WTC11 (cell line): Measurements from ENCODE around the gene RYR1. TPM values are rescaled to one million over a fixed set of nuclear protein-coding genes. Genes with fewer than 3 reads are reported as not detected.

Experiments used
- ATAC-seq: fragments of 200-7000 bp; cut with Tn5 transposase; 2 replicates; pipeline ENCODE4 v1.10.0; 2021; ENCODE audit warnings: mild to moderate bottlenecking, moderate library complexity
- CTCF ChIA-PET: fragments of 300-600 bp; sonication (Branson Sonifier 250); formaldehyde crosslinking; loops from one replicate; lab custom pipeline; 2021; ENCODE audit warnings: antibody characterized with exemption; lab: Charles Lee
- POLR2A ChIA-PET: fragments of 350-600 bp; sonication (Branson Sonifier 250); formaldehyde crosslinking; loops from one replicate; lab custom pipeline; 2021; ENCODE audit warnings: antibody characterized with exemption; lab: Charles Lee
- DNase-seq: peaks from one replicate; pipeline ENCODE4 v3.0.0; 2021; ENCODE audit warnings: low spot score
- H3K27ac Mint-ChIP-seq: 2 replicates; pipeline ENCODE4 v1.8.0; 2021; ENCODE audit warnings: mixed read lengths
- H3K27me3 Mint-ChIP-seq: 2 replicates; pipeline ENCODE4 v1.8.0; 2021; ENCODE audit warnings: low read depth, mild to moderate bottlenecking, moderate library complexity, mixed read lengths
- H3K36me3 Mint-ChIP-seq: 2 replicates; pipeline ENCODE4 v1.8.0; 2021; ENCODE audit warnings: mixed read lengths
- H3K4me1 Mint-ChIP-seq: 2 replicates; pipeline ENCODE4 v1.8.0; 2022; ENCODE audit warnings: mixed read lengths
- H3K4me3 Mint-ChIP-seq: 2 replicates; pipeline ENCODE4 v1.8.0; 2021; ENCODE audit warnings: mild to moderate bottlenecking, moderate library complexity, mixed read lengths
- H3K9me3 Mint-ChIP-seq: 2 replicates; pipeline ENCODE4 v1.8.0; 2021; ENCODE audit warnings: mixed read lengths
- EMX1 ChIP-seq: fragments of 250-450 bp; sonication (Bioruptor Pico); IDR thresholded peaks from 2 replicates; pipeline ENCODE4 v1.8.0; 2021; ENCODE audit warnings: mild to moderate bottlenecking
- FOXP1 ChIP-seq: sonication (generic); formaldehyde crosslinking; IDR thresholded peaks from 2 replicates; pipeline ENCODE4 v1.8.0; 2022; ENCODE audit warnings: missing genetic modification reagents, mild to moderate bottlenecking, moderate library complexity, borderline replicate concordance
- NR2C2 ChIP-seq: sonication (generic); formaldehyde crosslinking; IDR thresholded peaks from 2 replicates; pipeline ENCODE4 v1.8.0; 2022; ENCODE audit warnings: mild to moderate bottlenecking, missing genetic modification reagents
- OVOL2 ChIP-seq: fragments of 250-450 bp; sonication (Bioruptor Pico); IDR thresholded peaks from 2 replicates; pipeline ENCODE4 v1.9.0; 2021; ENCODE audit warnings: mild to moderate bottlenecking, borderline replicate concordance
- RELA ChIP-seq: sonication (generic); formaldehyde crosslinking; IDR thresholded peaks from 2 replicates; pipeline ENCODE4 v1.8.1; 2022; ENCODE audit warnings: missing genetic modification reagents, mild to moderate bottlenecking, borderline replicate concordance
- SMAD3 ChIP-seq: sonication (generic); formaldehyde crosslinking; IDR thresholded peaks from 2 replicates; pipeline ENCODE4 v1.8.0; 2022; ENCODE audit warnings: missing genetic modification reagents, mild to moderate bottlenecking, borderline replicate concordance
- TCF7 ChIP-seq: sonication (generic); formaldehyde crosslinking; IDR thresholded peaks from 2 replicates; pipeline ENCODE4 v1.8.0; 2022; ENCODE audit warnings: mild to moderate bottlenecking, low read depth, missing genetic modification reagents, moderate library complexity
- ZNF121 ChIP-seq: sonication (generic); formaldehyde crosslinking; IDR thresholded peaks from 2 replicates; pipeline ENCODE4 v1.8.0; 2023; ENCODE audit warnings: missing genetic modification reagents
- ZNF138 ChIP-seq: sonication (generic); formaldehyde crosslinking; conservative IDR thresholded peaks from 2 replicates; pipeline ENCODE4 v1.8.1; 2022; ENCODE audit warnings: mild to moderate bottlenecking, moderate library complexity, missing genetic modification reagents
- ZNF263 ChIP-seq: sonication (generic); formaldehyde crosslinking; IDR thresholded peaks from 2 replicates; pipeline ENCODE4 v1.8.1; 2022; ENCODE audit warnings: low read depth, mild to moderate bottlenecking, moderate library complexity, missing genetic modification reagents
- ZNF416 ChIP-seq: fragments of 250-450 bp; sonication (Bioruptor Pico); IDR thresholded peaks from 2 replicates; pipeline ENCODE4 v1.9.0; 2021; ENCODE audit warnings: mild to moderate bottlenecking, inconsistent platforms
- total RNA-seq: library from RNA; stranded (reverse); gene quantifications from 3 replicates; pipeline ENCODE4 v1.2.3, GENCODE V29; 2021
- TF ChIP-seq, protein P1 (sequence below): fragments of 250-450 bp; sonication (Bioruptor Pico); IDR thresholded peaks from 2 replicates; pipeline ENCODE4 v2.1.2; 2022; ENCODE audit warnings: mild to moderate bottlenecking, moderate library complexity
- TF ChIP-seq, protein P2 (sequence below): sonication (generic); formaldehyde crosslinking; IDR thresholded peaks from 2 replicates; pipeline ENCODE4 v1.8.0; 2022; ENCODE audit warnings: mild to moderate bottlenecking, missing genetic modification reagents
- TF ChIP-seq, protein P3 (sequence below): sonication (generic); formaldehyde crosslinking; IDR thresholded peaks from 2 replicates; pipeline ENCODE4 v1.8.1; 2022; ENCODE audit warnings: missing genetic modification reagents, borderline replicate concordance
- TF ChIP-seq, protein P4 (sequence below): sonication (generic); formaldehyde crosslinking; IDR thresholded peaks from 2 replicates; pipeline ENCODE4 v1.8.1; 2023; ENCODE audit warnings: mild to moderate bottlenecking, moderate library complexity, missing genetic modification reagents
- TF ChIP-seq, protein P5 (sequence below): fragments of 250-450 bp; sonication (Bioruptor Pico); IDR thresholded peaks from 2 replicates; pipeline ENCODE4 v1.9.0; 2021; ENCODE audit warnings: mild to moderate bottlenecking, borderline replicate concordance
- TF ChIP-seq, protein P6 (sequence below): fragments of 250-450 bp; sonication (Bioruptor Pico); IDR thresholded peaks from 2 replicates; pipeline ENCODE4 v1.8.0; 2021; ENCODE audit warnings: mild to moderate bottlenecking
- TF ChIP-seq, protein P7 (sequence below): fragments of 250-450 bp; sonication (Bioruptor Pico); IDR thresholded peaks from 2 replicates; pipeline ENCODE4 v1.9.0; 2021; ENCODE audit warnings: mild to moderate bottlenecking
- TF ChIP-seq, protein P8 (sequence below): fragments of 200-600 bp; IDR thresholded peaks from 2 replicates; pipeline ENCODE4 v1.8.0; 2022; ENCODE audit warnings: antibody characterized with exemption
- TF ChIP-seq, protein P9 (sequence below): sonication (generic); formaldehyde crosslinking; IDR thresholded peaks from 2 replicates; pipeline ENCODE4 v1.8.1; 2022; ENCODE audit warnings: mild to moderate bottlenecking, moderate library complexity, missing genetic modification reagents

The RYR1 gene
- total RNA-seq, 1 experiment from 2014 or later: 24.2 TPM

DNA sequence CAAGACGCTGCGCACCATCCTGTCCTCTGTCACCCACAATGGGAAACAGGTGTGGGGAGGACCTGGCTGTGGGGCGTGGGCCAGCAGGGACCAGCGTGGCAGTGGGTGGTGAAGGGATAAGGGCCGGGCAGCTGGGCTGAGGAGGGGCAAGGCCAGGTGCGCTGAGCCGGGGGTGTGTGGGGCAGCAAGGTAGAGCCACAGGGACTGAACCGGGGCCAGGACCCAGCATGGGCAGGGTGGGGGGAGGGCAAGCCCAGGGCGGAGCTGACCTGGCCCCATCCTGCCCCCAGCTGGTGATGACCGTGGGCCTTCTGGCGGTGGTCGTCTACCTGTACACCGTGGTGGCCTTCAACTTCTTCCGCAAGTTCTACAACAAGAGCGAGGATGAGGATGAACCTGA is 146.6 kb downstream of the RYR1 start:
- POLR2A ChIA-PET: no interaction called here
- TF ChIP-seq, protein P1, sequence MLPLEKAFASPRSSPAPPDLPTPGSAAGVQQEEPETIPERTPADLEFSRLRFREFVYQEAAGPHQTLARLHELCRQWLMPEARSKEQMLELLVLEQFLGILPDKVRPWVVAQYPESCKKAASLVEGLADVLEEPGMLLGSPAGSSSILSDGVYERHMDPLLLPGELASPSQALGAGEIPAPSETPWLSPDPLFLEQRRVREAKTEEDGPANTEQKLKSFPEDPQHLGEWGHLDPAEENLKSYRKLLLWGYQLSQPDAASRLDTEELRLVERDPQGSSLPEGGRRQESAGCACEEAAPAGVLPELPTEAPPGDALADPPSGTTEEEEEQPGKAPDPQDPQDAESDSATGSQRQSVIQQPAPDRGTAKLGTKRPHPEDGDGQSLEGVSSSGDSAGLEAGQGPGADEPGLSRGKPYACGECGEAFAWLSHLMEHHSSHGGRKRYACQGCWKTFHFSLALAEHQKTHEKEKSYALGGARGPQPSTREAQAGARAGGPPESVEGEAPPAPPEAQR: no peak
- TF ChIP-seq FOXP1 (CRISPR knock-in tag) (no peak), ZNF121 (CRISPR knock-in tag) (no peak), ZNF263 (CRISPR knock-in tag) (no peak), EMX1 (CRISPR knock-in tag) (no peak), RELA (CRISPR knock-in tag) (no peak), TCF7 (CRISPR knock-in tag) (no peak), NR2C2 (CRISPR knock-in tag) (no peak), ZNF416 (no peak), OVOL2 (CRISPR knock-in tag) (no peak), SMAD3 (CRISPR knock-in tag) (no peak), ZNF138 (CRISPR knock-in tag) (no peak)
- TF ChIP-seq, protein P2, sequence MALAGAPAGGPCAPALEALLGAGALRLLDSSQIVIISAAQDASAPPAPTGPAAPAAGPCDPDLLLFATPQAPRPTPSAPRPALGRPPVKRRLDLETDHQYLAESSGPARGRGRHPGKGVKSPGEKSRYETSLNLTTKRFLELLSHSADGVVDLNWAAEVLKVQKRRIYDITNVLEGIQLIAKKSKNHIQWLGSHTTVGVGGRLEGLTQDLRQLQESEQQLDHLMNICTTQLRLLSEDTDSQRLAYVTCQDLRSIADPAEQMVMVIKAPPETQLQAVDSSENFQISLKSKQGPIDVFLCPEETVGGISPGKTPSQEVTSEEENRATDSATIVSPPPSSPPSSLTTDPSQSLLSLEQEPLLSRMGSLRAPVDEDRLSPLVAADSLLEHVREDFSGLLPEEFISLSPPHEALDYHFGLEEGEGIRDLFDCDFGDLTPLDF (CRISPR knock-in tag): no peak
- TF ChIP-seq, protein P3, sequence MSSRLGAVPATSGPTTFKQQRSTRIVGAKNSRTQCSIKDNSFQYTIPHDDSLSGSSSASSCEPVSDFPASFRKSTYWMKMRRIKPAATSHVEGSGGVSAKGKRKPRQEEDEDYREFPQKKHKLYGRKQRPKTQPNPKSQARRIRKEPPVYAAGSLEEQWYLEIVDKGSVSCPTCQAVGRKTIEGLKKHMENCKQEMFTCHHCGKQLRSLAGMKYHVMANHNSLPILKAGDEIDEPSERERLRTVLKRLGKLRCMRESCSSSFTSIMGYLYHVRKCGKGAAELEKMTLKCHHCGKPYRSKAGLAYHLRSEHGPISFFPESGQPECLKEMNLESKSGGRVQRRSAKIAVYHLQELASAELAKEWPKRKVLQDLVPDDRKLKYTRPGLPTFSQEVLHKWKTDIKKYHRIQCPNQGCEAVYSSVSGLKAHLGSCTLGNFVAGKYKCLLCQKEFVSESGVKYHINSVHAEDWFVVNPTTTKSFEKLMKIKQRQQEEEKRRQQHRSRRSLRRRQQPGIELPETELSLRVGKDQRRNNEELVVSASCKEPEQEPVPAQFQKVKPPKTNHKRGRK (CRISPR knock-in tag): no peak
- TF ChIP-seq, protein P4, sequence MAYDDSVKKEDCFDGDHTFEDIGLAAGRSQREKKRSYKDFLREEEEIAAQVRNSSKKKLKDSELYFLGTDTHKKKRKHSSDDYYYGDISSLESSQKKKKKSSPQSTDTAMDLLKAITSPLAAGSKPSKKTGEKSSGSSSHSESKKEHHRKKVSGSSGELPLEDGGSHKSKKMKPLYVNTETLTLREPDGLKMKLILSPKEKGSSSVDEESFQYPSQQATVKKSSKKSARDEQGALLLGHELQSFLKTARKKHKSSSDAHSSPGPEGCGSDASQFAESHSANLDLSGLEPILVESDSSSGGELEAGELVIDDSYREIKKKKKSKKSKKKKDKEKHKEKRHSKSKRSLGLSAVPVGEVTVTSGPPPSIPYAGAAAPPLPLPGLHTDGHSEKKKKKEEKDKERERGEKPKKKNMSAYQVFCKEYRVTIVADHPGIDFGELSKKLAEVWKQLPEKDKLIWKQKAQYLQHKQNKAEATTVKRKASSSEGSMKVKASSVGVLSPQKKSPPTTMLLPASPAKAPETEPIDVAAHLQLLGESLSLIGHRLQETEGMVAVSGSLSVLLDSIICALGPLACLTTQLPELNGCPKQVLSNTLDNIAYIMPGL (CRISPR knock-in tag): no peak
- TF ChIP-seq, protein P5, sequence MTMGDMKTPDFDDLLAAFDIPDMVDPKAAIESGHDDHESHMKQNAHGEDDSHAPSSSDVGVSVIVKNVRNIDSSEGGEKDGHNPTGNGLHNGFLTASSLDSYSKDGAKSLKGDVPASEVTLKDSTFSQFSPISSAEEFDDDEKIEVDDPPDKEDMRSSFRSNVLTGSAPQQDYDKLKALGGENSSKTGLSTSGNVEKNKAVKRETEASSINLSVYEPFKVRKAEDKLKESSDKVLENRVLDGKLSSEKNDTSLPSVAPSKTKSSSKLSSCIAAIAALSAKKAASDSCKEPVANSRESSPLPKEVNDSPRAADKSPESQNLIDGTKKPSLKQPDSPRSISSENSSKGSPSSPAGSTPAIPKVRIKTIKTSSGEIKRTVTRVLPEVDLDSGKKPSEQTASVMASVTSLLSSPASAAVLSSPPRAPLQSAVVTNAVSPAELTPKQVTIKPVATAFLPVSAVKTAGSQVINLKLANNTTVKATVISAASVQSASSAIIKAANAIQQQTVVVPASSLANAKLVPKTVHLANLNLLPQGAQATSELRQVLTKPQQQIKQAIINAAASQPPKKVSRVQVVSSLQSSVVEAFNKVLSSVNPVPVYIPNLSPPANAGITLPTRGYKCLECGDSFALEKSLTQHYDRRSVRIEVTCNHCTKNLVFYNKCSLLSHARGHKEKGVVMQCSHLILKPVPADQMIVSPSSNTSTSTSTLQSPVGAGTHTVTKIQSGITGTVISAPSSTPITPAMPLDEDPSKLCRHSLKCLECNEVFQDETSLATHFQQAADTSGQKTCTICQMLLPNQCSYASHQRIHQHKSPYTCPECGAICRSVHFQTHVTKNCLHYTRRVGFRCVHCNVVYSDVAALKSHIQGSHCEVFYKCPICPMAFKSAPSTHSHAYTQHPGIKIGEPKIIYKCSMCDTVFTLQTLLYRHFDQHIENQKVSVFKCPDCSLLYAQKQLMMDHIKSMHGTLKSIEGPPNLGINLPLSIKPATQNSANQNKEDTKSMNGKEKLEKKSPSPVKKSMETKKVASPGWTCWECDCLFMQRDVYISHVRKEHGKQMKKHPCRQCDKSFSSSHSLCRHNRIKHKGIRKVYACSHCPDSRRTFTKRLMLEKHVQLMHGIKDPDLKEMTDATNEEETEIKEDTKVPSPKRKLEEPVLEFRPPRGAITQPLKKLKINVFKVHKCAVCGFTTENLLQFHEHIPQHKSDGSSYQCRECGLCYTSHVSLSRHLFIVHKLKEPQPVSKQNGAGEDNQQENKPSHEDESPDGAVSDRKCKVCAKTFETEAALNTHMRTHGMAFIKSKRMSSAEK (CRISPR knock-in tag): no peak
- TF ChIP-seq, protein P6, sequence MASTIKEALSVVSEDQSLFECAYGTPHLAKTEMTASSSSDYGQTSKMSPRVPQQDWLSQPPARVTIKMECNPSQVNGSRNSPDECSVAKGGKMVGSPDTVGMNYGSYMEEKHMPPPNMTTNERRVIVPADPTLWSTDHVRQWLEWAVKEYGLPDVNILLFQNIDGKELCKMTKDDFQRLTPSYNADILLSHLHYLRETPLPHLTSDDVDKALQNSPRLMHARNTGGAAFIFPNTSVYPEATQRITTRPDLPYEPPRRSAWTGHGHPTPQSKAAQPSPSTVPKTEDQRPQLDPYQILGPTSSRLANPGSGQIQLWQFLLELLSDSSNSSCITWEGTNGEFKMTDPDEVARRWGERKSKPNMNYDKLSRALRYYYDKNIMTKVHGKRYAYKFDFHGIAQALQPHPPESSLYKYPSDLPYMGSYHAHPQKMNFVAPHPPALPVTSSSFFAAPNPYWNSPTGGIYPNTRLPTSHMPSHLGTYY (CRISPR knock-in tag): no peak
- TF ChIP-seq, protein P7, sequence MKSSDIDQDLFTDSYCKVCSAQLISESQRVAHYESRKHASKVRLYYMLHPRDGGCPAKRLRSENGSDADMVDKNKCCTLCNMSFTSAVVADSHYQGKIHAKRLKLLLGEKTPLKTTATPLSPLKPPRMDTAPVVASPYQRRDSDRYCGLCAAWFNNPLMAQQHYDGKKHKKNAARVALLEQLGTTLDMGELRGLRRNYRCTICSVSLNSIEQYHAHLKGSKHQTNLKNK (CRISPR knock-in tag): no peak
- TF ChIP-seq, protein P8, sequence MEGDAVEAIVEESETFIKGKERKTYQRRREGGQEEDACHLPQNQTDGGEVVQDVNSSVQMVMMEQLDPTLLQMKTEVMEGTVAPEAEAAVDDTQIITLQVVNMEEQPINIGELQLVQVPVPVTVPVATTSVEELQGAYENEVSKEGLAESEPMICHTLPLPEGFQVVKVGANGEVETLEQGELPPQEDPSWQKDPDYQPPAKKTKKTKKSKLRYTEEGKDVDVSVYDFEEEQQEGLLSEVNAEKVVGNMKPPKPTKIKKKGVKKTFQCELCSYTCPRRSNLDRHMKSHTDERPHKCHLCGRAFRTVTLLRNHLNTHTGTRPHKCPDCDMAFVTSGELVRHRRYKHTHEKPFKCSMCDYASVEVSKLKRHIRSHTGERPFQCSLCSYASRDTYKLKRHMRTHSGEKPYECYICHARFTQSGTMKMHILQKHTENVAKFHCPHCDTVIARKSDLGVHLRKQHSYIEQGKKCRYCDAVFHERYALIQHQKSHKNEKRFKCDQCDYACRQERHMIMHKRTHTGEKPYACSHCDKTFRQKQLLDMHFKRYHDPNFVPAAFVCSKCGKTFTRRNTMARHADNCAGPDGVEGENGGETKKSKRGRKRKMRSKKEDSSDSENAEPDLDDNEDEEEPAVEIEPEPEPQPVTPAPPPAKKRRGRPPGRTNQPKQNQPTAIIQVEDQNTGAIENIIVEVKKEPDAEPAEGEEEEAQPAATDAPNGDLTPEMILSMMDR: no peak
- TF ChIP-seq, protein P9, sequence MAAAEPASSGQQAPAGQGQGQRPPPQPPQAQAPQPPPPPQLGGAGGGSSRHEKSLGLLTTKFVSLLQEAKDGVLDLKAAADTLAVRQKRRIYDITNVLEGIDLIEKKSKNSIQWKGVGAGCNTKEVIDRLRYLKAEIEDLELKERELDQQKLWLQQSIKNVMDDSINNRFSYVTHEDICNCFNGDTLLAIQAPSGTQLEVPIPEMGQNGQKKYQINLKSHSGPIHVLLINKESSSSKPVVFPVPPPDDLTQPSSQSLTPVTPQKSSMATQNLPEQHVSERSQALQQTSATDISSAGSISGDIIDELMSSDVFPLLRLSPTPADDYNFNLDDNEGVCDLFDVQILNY (CRISPR knock-in tag): no peak
- Mint-ChIP-seq H3K9me3 (no peaks in the 10 kb centered on the region), H3K4me3 (no peak overlapping the region), H3K27me3 (no peaks in the 10 kb centered on the region), H3K36me3 (peaks cover 4% of the 10 kb centered on the region; the same call in 1 of the 2 replicates), H3K4me1 (no peaks in the 10 kb centered on the region), H3K27ac (no peak overlapping the region)
- CTCF ChIA-PET: interaction anchor here (0.6 kb wide), 2 partner anchors 11 to 51 kb away, joined by 3 to 5 read pairs; no protein-coding TSS in a partner anchor
- ATAC-seq (no peak), DNase-seq (no peak)
